SK-N-MC (cell line): Measurements from ENCODE around the gene TRIM71.

ENCODE experiments used
- EZH2 ChIP-seq: fragments of 200-600 bp; sonication (generic); IDR thresholded peaks from one replicate; pipeline ENCODE4 v1.6.1; 2017; ENCODE audit warnings: antibody characterized with exemption
- FOXP2 ChIP-seq: optimal IDR thresholded peaks from 2 replicates; pipeline ENCODE3; 2011; ENCODE audit warnings: mild to moderate bottlenecking, moderate library complexity; ENCODE audit not compliant: insufficient read depth; ENCODE audit errors: extremely low read length, control extremely low read depth
- POLR2AphosphoS5 ChIP-seq: IDR thresholded peaks from 2 replicates; pipeline ENCODE4 v1.6.1; 2012; ENCODE audit warnings: mild to moderate bottlenecking, low read depth, low read length, borderline replicate concordance

GRCh38 chr3:32885283-32885901, 67.6 kb downstream of the TRIM71 start:
- no peak for TF ChIP-seq POLR2AphosphoS5
- TF ChIP-seq EZH2 = no peak
- TF ChIP-seq FOXP2 = no peak
